Endothelial cell of umbilical vein (primary cell): ENCODE data around the gene RSKR. TPM values are rescaled to one million over a fixed set of nuclear protein-coding genes. Genes with fewer than 3 reads are reported as not detected.

Source experiments
- BruUV-seq: library from RNA; stranded (reverse); fragments of 400-500 nt; replicated peaks from 2 replicates; lab custom pipeline; 2021; lab: Mats Ljungman, UMichigan
- CTCF ChIA-PET: fragments of 300-600, 350-600 bp; sonication (Branson Sonifier 250); formaldehyde crosslinking; loops from one replicate; lab custom pipeline; 2021; ENCODE audit warnings: antibody characterized with exemption, inconsistent platforms; lab: Charles Lee
- POLR2A ChIA-PET: fragments of 300-600, 350-600 bp; sonication (Branson Sonifier 250); formaldehyde crosslinking; loops from one replicate; lab custom pipeline; 2021; ENCODE audit warnings: antibody characterized with exemption, inconsistent platforms; lab: Charles Lee
- DNase-seq: peaks from one replicate; pipeline ENCODE4 v3.0.0-alpha.2; 2011; ENCODE audit warnings: low read depth, low spot score
- FAIRE-seq: peaks from 2 replicates; lab custom pipeline; 2011; peaks lifted over from hg19 to GRCh38; lab: Jason Lieb, UNC
- H2AFZ ChIP-seq: 2 replicates; pipeline ENCODE4 v1.6.0; 2012; ENCODE audit warnings: low read depth, low read length, control low read depth, inconsistent platforms
- H3K27ac ChIP-seq: 2 replicates; pipeline ENCODE4 v1.5.1; 2011; ENCODE audit warnings: low read depth, mild to moderate bottlenecking, control low read depth, low read length, moderate library complexity; ENCODE audit not compliant: insufficient read depth
- H3K27me3 ChIP-seq, 2 experiments: 2 replicates each; pipeline versions ENCODE4 v1.6.0 to v1.6.1; 2011; ENCODE audit warnings: low read length in 2 of 2, mixed read lengths in 1 of 2; ENCODE audit not compliant: control insufficient read depth in 2 of 2, insufficient read depth in 2 of 2
- H3K36me3 ChIP-seq, 2 experiments: 2 replicates in 1 of 2; 3 replicates in 1 of 2; pipeline ENCODE4 v1.5.1; 2011; ENCODE audit warnings: low read length in 2 of 2, mild to moderate bottlenecking in 1 of 2, moderate library complexity in 1 of 2; ENCODE audit not compliant: control insufficient read depth in 2 of 2, insufficient read depth in 2 of 2; ENCODE audit errors: extremely low read depth in 1 of 2
- H3K4me1 ChIP-seq: 3 replicates; pipeline ENCODE4 v1.5.1; 2011; ENCODE audit warnings: mild to moderate bottlenecking, low read length; ENCODE audit not compliant: control insufficient read depth, insufficient read depth; ENCODE audit errors: extremely low read depth
- H3K4me2 ChIP-seq: 2 replicates; pipeline ENCODE4 v1.6.1; 2011; ENCODE audit warnings: low read length, control low read depth, mixed read lengths; ENCODE audit not compliant: insufficient read depth
- H3K4me3 ChIP-seq, 3 experiments: fragments of 200-600 bp in 1 of 3; sonication (generic), shearing (Covaris generic) in 1 of 3; replicated peaks in 1 of 3; 2 replicates each; pipeline ENCODE4 v1.5.1; 2011 to 2016; ENCODE audit warnings: control low read depth in 3 of 3, low read length in 3 of 3, mild to moderate bottlenecking in 2 of 3, inconsistent platforms in 1 of 3, low read depth in 1 of 3, moderate library complexity in 1 of 3; ENCODE audit not compliant: insufficient read depth in 1 of 3
- H3K79me2 ChIP-seq: 2 replicates; pipeline ENCODE4 v1.6.0; 2012; ENCODE audit warnings: low read length, inconsistent platforms; ENCODE audit not compliant: control insufficient read depth, insufficient read depth
- H3K9ac ChIP-seq: replicated peaks from 2 replicates; pipeline ENCODE3; 2011; ENCODE audit warnings: low read length, control low read depth; ENCODE audit not compliant: insufficient read depth; ENCODE audit errors: extremely low read depth
- H3K9me1 ChIP-seq: replicated peaks from 3 replicates; pipeline ENCODE4 v1.6.0; 2011; ENCODE audit warnings: mild to moderate bottlenecking, low read length; ENCODE audit not compliant: control insufficient read depth, insufficient read depth; ENCODE audit errors: extremely low read depth
- H3K9me3 ChIP-seq: replicated peaks from 2 replicates; pipeline ENCODE4 v1.5.1; 2012; ENCODE audit warnings: low read length, inconsistent platforms; ENCODE audit not compliant: control insufficient read depth, insufficient read depth
- H4K20me1 ChIP-seq: replicated peaks from 2 replicates; pipeline ENCODE3; 2011; ENCODE audit warnings: mild to moderate bottlenecking, low read length; ENCODE audit not compliant: control insufficient read depth, insufficient read depth; ENCODE audit errors: extremely low read depth
- CTCF ChIP-seq, 2 donors: IDR thresholded peaks; 1 replicate in 1 of 2; 2 replicates in 1 of 2; pipeline ENCODE4 v1.5.1; 2011; ENCODE audit warnings: low read length in 2 of 2, mild to moderate bottlenecking in 2 of 2, moderate library complexity in 2 of 2, control low read depth in 1 of 2, inconsistent platforms in 1 of 2, low read depth in 1 of 2; ENCODE audit not compliant: insufficient read depth in 1 of 2; ENCODE audit errors: extremely low read depth in 1 of 2
- EZH2 ChIP-seq: IDR thresholded peaks from 2 replicates; pipeline ENCODE4 v1.6.1; 2012; ENCODE audit warnings: borderline replicate concordance, low read depth, mild to moderate bottlenecking, moderate library complexity, low read length, inconsistent platforms; ENCODE audit not compliant: severe bottlenecking
- GATA2 ChIP-seq: IDR thresholded peaks from 2 replicates; pipeline ENCODE4 v1.7.0; 2011; ENCODE audit warnings: low read depth, mild to moderate bottlenecking, moderate library complexity, mixed read lengths, low read length; ENCODE audit not compliant: insufficient read length, insufficient read depth
- MAX ChIP-seq: IDR thresholded peaks from 2 replicates; pipeline ENCODE4 v1.6.1; 2011; ENCODE audit not compliant: insufficient read depth, insufficient read length
- MYC ChIP-seq: IDR thresholded peaks from one replicate; pipeline ENCODE4 v1.6.1; 2011; ENCODE audit warnings: mild to moderate bottlenecking, low read depth, low read length
- POLR2A ChIP-seq: IDR thresholded peaks from 2 replicates; pipeline ENCODE4 v1.6.1; 2012; ENCODE audit warnings: low read depth, mild to moderate bottlenecking, control low read depth, low read length
- dilution Hi-C: fragments of 300-500 bp; cut with MboI; formaldehyde crosslinking; loops from one replicate; pipeline ENCODE4 v1.15.0; 2019; ENCODE audit warnings: low sequenced_read_pairs; ENCODE audit not compliant: extremely low pct_ligation_motif_present
- intact Hi-C: fragments of 100-400 bp; cut with micrococcal nuclease; formaldehyde crosslinking; loops from one replicate; pipeline ENCODE4 v1.10.0; 2022
- polyA plus RNA-seq, 4 experiments: library from polyadenylated mRNA; depleted of rRNA in 3 of 4; stranded (reverse) in 3 of 4; unstranded in 1 of 4; fragments of >200 nt; gene quantifications; 2 replicates each; pipeline versions ENCODE4 v1.2.1 to v1.2.3, GENCODE V29; 2011 to 2012; ENCODE audit warnings: missing spikeins in 1 of 4
- total RNA-seq: library from RNA; stranded (reverse); gene quantifications from 2 replicates; pipeline ENCODE4 v1.2.3, GENCODE V29; 2021

Gene RSKR
- total and polyA plus RNA-seq, 2 donors (not counting 3 experiments of a cell fraction or from before 2014, with no cell fraction given), result 10.0 to 19.9 TPM

- Histone ChIP-seq H3K9me1 (no peaks in the 10 kb centered on the region), H3K9me3 (no peaks in the 10 kb centered on the region), H3K27ac (no peak overlapping the region), H3K4me3 (no peak overlapping the region), H4K20me1 (no peaks in the 10 kb centered on the region), H3K36me3 (peaks cover 23 to 26% of the 10 kb centered on the region in 2 experiments), H3K4me1 (peaks cover 7% of the 10 kb centered on the region), H3K4me2 (no peak overlapping the region), H3K27me3 (no peaks in the 10 kb centered on the region), H3K9ac (no peak overlapping the region), H3K79me2 (no peaks in the 10 kb centered on the region), H2AFZ (no peak overlapping the region)
- no peak for FAIRE-seq
- no peak for DNase-seq
- dilution Hi-C loops, result no loop called here
- CTCF ChIA-PET, result interaction anchor here (0.6 to 4.9 kb wide), 16 partner anchors 9 to 127 kb away, joined by 3 to 64 read pairs (median 5); partner anchors contain the start of genes ALDOC and PIGS
- intact Hi-C loops, result no loop called here
- TF ChIP-seq POLR2A (no peak), EZH2 (no peak), MAX (no peak), MYC (no peak), GATA2 (no peak), CTCF (IDR thresholded peaks at IDR 0.05; ENCODE audit: extremely low read depth in 1 of 2, insufficient read depth in 1 of 2, low read depth in 1 of 2, low read length in 2 of 2) (no peak)
- no TSS peak for BruUV-seq
- POLR2A ChIA-PET, result no interaction called here
Measured at GRCh38 chr17:28612531-28612930, 1.5 kb downstream of the RSKR start.
